Gastroesophageal sphincter (tissue), 3 donors: ENCODE data around the gene BMPR2.

Experiments used
- CTCF ChIP-seq, 4 experiments: fragments of 200-600 bp in 2 of 4; fragments of 450-650 bp in 2 of 4; sonication (generic) in 1 of 4; IDR thresholded peaks; one replicate each; pipeline ENCODE4 v1.5.1; 2017 to 2019; ENCODE audit warnings: antibody characterized with exemption in 4 of 4, mild to moderate bottlenecking in 2 of 4, moderate library complexity in 2 of 4
- POLR2A ChIP-seq, 2 donors: fragments of 450-650 bp; IDR thresholded peaks; one replicate each; pipeline ENCODE4 v1.6.1; 2017; ENCODE audit warnings: antibody characterized with exemption in 2 of 2, mild to moderate bottlenecking in 2 of 2, moderate library complexity in 1 of 2

DNA sequence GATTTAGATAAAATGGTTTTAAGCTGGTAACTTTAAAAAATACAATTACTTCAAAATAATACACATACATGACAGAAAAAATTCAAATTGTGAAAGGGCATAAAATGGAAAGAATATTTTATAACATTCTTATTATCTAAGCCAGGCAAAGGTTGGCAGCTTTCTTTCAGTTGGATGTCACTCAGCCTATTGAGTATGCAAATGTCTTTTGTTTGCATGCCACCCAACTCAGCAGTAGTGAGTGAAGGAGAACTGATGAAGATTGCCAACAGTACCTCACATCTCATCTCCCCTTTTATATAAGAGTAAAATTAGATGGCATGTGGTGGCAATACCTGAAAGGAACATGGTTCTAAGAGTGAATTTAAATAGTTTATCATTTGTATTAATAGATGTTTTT, 24.8 kb downstream of the BMPR2 start:
- no peak for TF ChIP-seq CTCF (IDR thresholded peaks at IDR 0.05)
- TF ChIP-seq POLR2A (IDR thresholded peaks at IDR 0.05): no peak
